Trophoblast cell (in vitro differentiated cells and primary cell): ENCODE data around the gene CD4.
A peak's percentile ranks its signal among the peaks of the same experiment; 100 is the strongest.

ENCODE experiments used
- DNase-seq, 2 donors: peaks; one replicate each; pipeline ENCODE4 v3.0.0-alpha.2; 2016
- H2AFZ ChIP-seq: 2 replicates; pipeline ENCODE4 v1.6.1; 2013; ENCODE audit warnings: low read length, moderate library complexity, mild to moderate bottlenecking; ENCODE audit not compliant: insufficient read depth, poor library complexity
- H2AK5ac ChIP-seq: 2 replicates; pipeline ENCODE4 v1.6.1; 2013; ENCODE audit warnings: mild to moderate bottlenecking, low read length
- H2BK120ac ChIP-seq: 2 replicates; pipeline ENCODE4 v1.6.1; 2013; ENCODE audit warnings: low read length, mild to moderate bottlenecking, moderate library complexity; ENCODE audit not compliant: insufficient read depth, poor library complexity
- H2BK12ac ChIP-seq: 2 replicates; pipeline ENCODE4 v1.6.1; 2013; ENCODE audit warnings: mild to moderate bottlenecking, low read length, moderate library complexity
- H2BK5ac ChIP-seq: 2 replicates; pipeline ENCODE4 v1.6.1; 2013; ENCODE audit warnings: low read length, low read depth, moderate library complexity, mild to moderate bottlenecking; ENCODE audit not compliant: poor library complexity
- H3K14ac ChIP-seq: 2 replicates; pipeline ENCODE4 v1.6.1; 2013; ENCODE audit warnings: mild to moderate bottlenecking, low read length
- H3K18ac ChIP-seq: 2 replicates; pipeline ENCODE4 v1.6.1; 2013; ENCODE audit warnings: mild to moderate bottlenecking, low read length
- H3K23ac ChIP-seq: 2 replicates; pipeline ENCODE4 v1.6.1; 2013; ENCODE audit warnings: low read length
- H3K27ac ChIP-seq: 2 replicates; pipeline ENCODE4 v1.5.1; 2013; ENCODE audit warnings: low read depth, mild to moderate bottlenecking, inconsistent platforms, low read length, moderate library complexity
- H3K27me3 ChIP-seq: 2 replicates; pipeline ENCODE4 v1.6.1; 2013; ENCODE audit warnings: inconsistent platforms, mild to moderate bottlenecking, low read length, moderate library complexity; ENCODE audit not compliant: insufficient read depth
- H3K36me3 ChIP-seq, 2 experiments: 1 replicate in 1 of 2; 2 replicates in 1 of 2; pipeline ENCODE4 v1.6.1; 2013; ENCODE audit warnings: low read length in 2 of 2, mild to moderate bottlenecking in 2 of 2, moderate library complexity in 1 of 2; ENCODE audit not compliant: insufficient read depth in 2 of 2, control insufficient read depth in 1 of 2
- H3K4ac ChIP-seq: 2 replicates; pipeline ENCODE4 v1.6.1; 2013; ENCODE audit warnings: low read depth, mild to moderate bottlenecking, low read length, moderate library complexity
- H3K4me1 ChIP-seq, 2 experiments: 1 replicate in 1 of 2; 2 replicates in 1 of 2; pipeline ENCODE4 v1.6.1; 2013; ENCODE audit warnings: low read length in 2 of 2, mild to moderate bottlenecking in 2 of 2, moderate library complexity in 1 of 2; ENCODE audit not compliant: insufficient read depth in 2 of 2, control insufficient read depth in 1 of 2
- H3K4me2 ChIP-seq: 2 replicates; pipeline ENCODE4 v1.6.1; 2013; ENCODE audit warnings: inconsistent platforms, mild to moderate bottlenecking, low read length, moderate library complexity
- H3K4me3 ChIP-seq: 2 replicates; pipeline ENCODE4 v1.5.1; 2013; ENCODE audit warnings: mild to moderate bottlenecking, low read depth, low read length, inconsistent platforms
- H3K79me1 ChIP-seq: one replicate; pipeline ENCODE4 v1.6.1; 2013; ENCODE audit warnings: low read length
- H3K79me2 ChIP-seq: 2 replicates; pipeline ENCODE4 v1.6.1; 2013; ENCODE audit warnings: low read length, mild to moderate bottlenecking; ENCODE audit not compliant: control insufficient read depth, insufficient read depth, poor library complexity
- H3K9ac ChIP-seq: 2 replicates; pipeline ENCODE4 v1.6.1; 2013; ENCODE audit warnings: mild to moderate bottlenecking, low read length
- H3K9me3 ChIP-seq: 2 replicates; pipeline ENCODE4 v1.6.1; 2013; ENCODE audit warnings: low read depth, mild to moderate bottlenecking, control low read depth, inconsistent platforms, low read length; ENCODE audit not compliant: insufficient read depth
- H4K12ac ChIP-seq: 2 replicates; pipeline ENCODE4 v1.6.1; 2013; ENCODE audit warnings: low read depth, mild to moderate bottlenecking, low read length, moderate library complexity
- H4K8ac ChIP-seq: 2 replicates; pipeline ENCODE4 v1.6.1; 2013; ENCODE audit warnings: low read depth, mild to moderate bottlenecking, low read length, moderate library complexity
- H4K91ac ChIP-seq: one replicate; pipeline ENCODE4 v1.6.1; 2013; ENCODE audit warnings: low read depth, mild to moderate bottlenecking, low read length, moderate library complexity
- WGBS: extraction: QIAGEN DNeasy Blood & Tissue Kit; methylation state at CpG from one replicate; pipeline ENCODE4 v1.1.7; 2013; ENCODE audit warnings: missing lambda C conversion rate; ENCODE audit not compliant: insufficient read length, insufficient coverage; ENCODE audit errors: extremely low coverage; 5-methylcytosine and 5-hydroxymethylcytosine counted together

Gene CD4

GRCh38 chr12:6850796-6851152 lies 61.4 kb downstream of the CD4 start:
- Histone ChIP-seq H3K27me3 (no peaks in the 10 kb centered on the region), H3K18ac (no peak overlapping the region), H3K4me2 (peak overlapping the region; percentile 74), H4K12ac (no peak overlapping the region), H3K27ac (no peak overlapping the region), H3K36me3 (peaks cover 23 to 38% of the 10 kb centered on the region in 2 experiments), H3K79me1 (peaks cover 5% of the 10 kb centered on the region), H3K4ac (peak overlapping the region; percentile 5), H2BK12ac (no peak overlapping the region), H3K9me3 (no peaks in the 10 kb centered on the region), H3K4me1 (peaks cover 14 to 15% of the 10 kb centered on the region in 2 experiments), H3K9ac (peak overlapping the region; percentile 69), H3K14ac (no peak overlapping the region), H2AK5ac (no peak overlapping the region), H2BK5ac (no peak overlapping the region), H2AFZ (no peak overlapping the region), H3K79me2 (peaks cover 4% of the 10 kb centered on the region), H2BK120ac (no peak overlapping the region), H3K23ac (no peak overlapping the region), H4K91ac (peak overlapping the region; percentile 31), H4K8ac (no peak overlapping the region), H3K4me3 (peak overlapping the region; percentile 75)
- peak in 1 of 2 donors; percentile 21 for DNase-seq
- WGBS, result no CpG with 5 or more reads among the region's 16 CpGs

DNA sequence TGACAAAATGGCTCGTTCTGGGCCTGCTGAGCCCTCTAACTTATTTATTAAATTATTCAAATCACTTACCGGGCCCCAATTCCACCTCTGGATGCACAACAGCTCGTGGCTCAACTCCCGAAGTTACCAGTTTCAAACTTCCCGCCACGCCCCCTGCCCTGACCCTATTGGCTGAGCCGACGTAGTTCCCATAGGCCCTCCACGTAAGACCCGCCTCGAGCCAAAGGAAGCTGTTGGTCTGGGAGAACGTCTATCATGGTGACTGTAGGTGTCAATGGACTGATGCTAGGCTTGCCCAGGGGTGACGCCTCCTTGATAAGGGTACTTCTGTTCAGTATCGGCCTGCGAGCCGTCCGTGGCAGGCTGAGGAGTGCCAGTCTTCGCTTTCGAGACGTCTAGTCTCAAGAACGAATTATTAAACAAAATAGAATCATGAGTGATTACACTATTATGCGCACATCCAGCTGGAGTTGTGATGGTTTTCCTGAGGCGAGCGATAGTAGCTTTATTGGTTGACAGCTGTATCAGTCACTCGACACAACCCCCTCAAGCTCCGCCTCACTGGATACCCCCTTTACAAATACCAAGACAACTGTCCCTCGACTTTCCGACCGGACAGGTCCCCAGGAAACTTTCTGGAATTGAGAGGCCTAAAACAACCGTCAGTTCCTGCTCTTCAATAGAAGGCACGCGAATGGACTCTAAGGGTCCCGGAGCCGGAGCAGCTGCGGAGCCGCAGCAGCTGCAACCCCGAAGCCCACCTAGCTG lies 62.0 kb downstream of the CD4 start, which contains the start of gene CDCA3:
Gene CDCA3, minus strand, starts transcription at position 134 of the 768 bp plus-strand sequence. CDS start 334 bp downstream, outside the sequence.
- Histone ChIP-seq H3K9ac (peak within 1 kb of the TSS; percentile 86), H3K36me3 (peaks cover 25 to 39% of the 10 kb centered on the region in 2 experiments), H3K23ac (no peak within 1 kb of the TSS), H3K4me2 (peak within 1 kb of the TSS; percentile 74), H2AFZ (peak within 1 kb of the TSS; percentile 20), H3K4ac (peak within 1 kb of the TSS; percentile 13), H3K79me1 (peaks cover 5% of the 10 kb centered on the region), H3K9me3 (no peaks in the 10 kb centered on the region), H3K27me3 (no peaks in the 10 kb centered on the region), H2BK120ac (peak within 1 kb of the TSS; percentile 7), H3K4me3 (peak within 1 kb of the TSS; percentile 94), H2BK12ac (no peak within 1 kb of the TSS), H4K91ac (peak within 1 kb of the TSS; percentile 70), H4K12ac (no peak within 1 kb of the TSS), H3K27ac (peak within 1 kb of the TSS; percentile 55), H4K8ac (peak within 1 kb of the TSS; percentile 87), H3K18ac (no peak within 1 kb of the TSS), H2AK5ac (no peak within 1 kb of the TSS), H3K79me2 (peaks cover 4% of the 10 kb centered on the region), H2BK5ac (peak within 1 kb of the TSS; percentile 27), H3K14ac (peak within 1 kb of the TSS; percentile 55), H3K4me1 (peaks cover 14 to 15% of the 10 kb centered on the region in 2 experiments)
- no CpG with 5 or more reads among the region's 37 CpGs for WGBS
- peak; percentile 99 for DNase-seq

GRCh38 chr12:6851921-6852650 lies 62.8 kb downstream of the CD4 start, which contains the start of gene USP5:
Gene USP5 (plus strand): TSS chr12:6852150. CDS start chr12:6852180, 30 bp downstream.
- DNase-seq, result peak; percentile 99 to 100
- Histone ChIP-seq H3K36me3 (peaks cover 24 to 39% of the 10 kb centered on the region in 2 experiments), H3K4me1 (peaks cover 14 to 15% of the 10 kb centered on the region in 2 experiments), H3K4ac (peak within 1 kb of the TSS; percentile 65), H2BK12ac (peak within 1 kb of the TSS; percentile 16), H3K79me2 (peaks cover 4% of the 10 kb centered on the region), H3K18ac (peak within 1 kb of the TSS; percentile 60), H2AFZ (peak within 1 kb of the TSS; percentile 20), H4K91ac (peak within 1 kb of the TSS; percentile 84), H3K4me2 (peak within 1 kb of the TSS; percentile 74), H3K23ac (no peak within 1 kb of the TSS), H3K27me3 (no peaks in the 10 kb centered on the region), H3K14ac (peak within 1 kb of the TSS; percentile 55), H4K8ac (peak within 1 kb of the TSS; percentile 87), H3K9ac (peak within 1 kb of the TSS; percentile 86), H3K9me3 (no peaks in the 10 kb centered on the region), H3K79me1 (peaks cover 5% of the 10 kb centered on the region), H2AK5ac (peak within 1 kb of the TSS; percentile 76), H4K12ac (peak within 1 kb of the TSS; percentile 67), H2BK120ac (peak within 1 kb of the TSS; percentile 7), H3K4me3 (peak within 1 kb of the TSS; percentile 94), H3K27ac (peak within 1 kb of the TSS; percentile 55), H2BK5ac (peak within 1 kb of the TSS; percentile 27)
- no CpG with 5 or more reads among the region's 65 CpGs for WGBS

GRCh38 chr12:6852651-6853354 lies 63.5 kb downstream of the CD4 start:
- H3K23ac ChIP-seq, result no peak overlapping the region
- peak overlapping the region; percentile 60 for H3K18ac ChIP-seq
- peak overlapping the region; percentile 76 for H3K4me3 ChIP-seq
- H3K4me1 ChIP-seq, result peaks cover 14 to 15% of the 10 kb centered on the region in 2 experiments
- no peak overlapping the region for H2BK5ac ChIP-seq
- no peak for DNase-seq
- peaks cover 4% of the 10 kb centered on the region for H3K79me2 ChIP-seq
- H2BK12ac ChIP-seq, result peak overlapping the region; percentile 16
- H3K79me1 ChIP-seq, result peaks cover 5% of the 10 kb centered on the region
- peaks cover 25 to 41% of the 10 kb centered on the region in 2 experiments for H3K36me3 ChIP-seq
- H3K4me2 ChIP-seq, result peak overlapping the region; percentile 60
- H2AFZ ChIP-seq, result peak overlapping the region; percentile 20
- peak overlapping the region; percentile 75 for H4K8ac ChIP-seq
- H3K27me3 ChIP-seq, result no peaks in the 10 kb centered on the region
- peak overlapping the region; percentile 67 for H4K12ac ChIP-seq
- H3K9me3 ChIP-seq, result no peaks in the 10 kb centered on the region
- WGBS, result no CpG with 5 or more reads among the region's 18 CpGs
- peak overlapping the region; percentile 76 for H2AK5ac ChIP-seq
- H3K9ac ChIP-seq, result peak overlapping the region; percentile 57
- H2BK120ac ChIP-seq, result no peak overlapping the region
- peak overlapping the region; percentile 84 for H4K91ac ChIP-seq
- H3K4ac ChIP-seq, result peak overlapping the region; percentile 65
- peak overlapping the region; percentile 35 for H3K27ac ChIP-seq
- peak overlapping the region; percentile 21 for H3K14ac ChIP-seq
